HEK293 (cell line): ENCODE data around the gene AK6.
A peak's percentile ranks its signal among the peaks of the same experiment; 100 is the strongest.

Source experiments
- AEBP2 ChIP-seq: fragments of 450-650 bp; formaldehyde crosslinking; IDR thresholded peaks from 2 replicates; pipeline ENCODE4 v1.5.1; 2016; ENCODE audit warnings: missing biosample characterization, missing genetic modification characterization, borderline replicate concordance
- BCL11A ChIP-seq: fragments of 450-650 bp; formaldehyde crosslinking; IDR thresholded peaks from 2 replicates; pipeline ENCODE4 v1.5.1; 2016; ENCODE audit warnings: low read depth, missing biosample characterization, missing genetic modification characterization
- GLI4 ChIP-seq: fragments of 450-650 bp; formaldehyde crosslinking; IDR thresholded peaks from 2 replicates; pipeline ENCODE4 v1.5.1; 2016; ENCODE audit warnings: missing biosample characterization, missing genetic modification characterization
- HOXC10 ChIP-seq: sonication (generic); formaldehyde crosslinking; IDR thresholded peaks from 2 replicates; pipeline ENCODE4 v1.8.1; 2023; ENCODE audit warnings: mild to moderate bottlenecking, missing genetic modification reagents
- REPIN1 ChIP-seq: fragments of 450-650 bp; formaldehyde crosslinking; IDR thresholded peaks from 2 replicates; pipeline ENCODE4 v1.5.1; 2017; ENCODE audit warnings: missing biosample characterization, missing genetic modification characterization, low read depth
- SP2 ChIP-seq: fragments of 450-650 bp; formaldehyde crosslinking; IDR thresholded peaks from 2 replicates; pipeline ENCODE4 v1.5.1; 2016; ENCODE audit warnings: missing biosample characterization, missing genetic modification characterization
- SP3 ChIP-seq: fragments of 450-650 bp; formaldehyde crosslinking; IDR thresholded peaks from 2 replicates; pipeline ENCODE4 v1.5.1; 2016; ENCODE audit warnings: missing biosample characterization, missing genetic modification characterization
- TSHZ1 ChIP-seq: fragments of 450-650 bp; formaldehyde crosslinking; IDR thresholded peaks from 2 replicates; pipeline ENCODE4 v1.5.1; 2016; ENCODE audit warnings: missing biosample characterization, missing genetic modification characterization, borderline replicate concordance
- YY2 ChIP-seq: fragments of 450-650 bp; formaldehyde crosslinking; IDR thresholded peaks from 2 replicates; pipeline ENCODE4 v1.5.1; 2016; ENCODE audit warnings: missing biosample characterization, missing genetic modification characterization
- ZBTB11 ChIP-seq: fragments of 450-650 bp; formaldehyde crosslinking; conservative IDR thresholded peaks from 2 replicates; pipeline ENCODE4 v1.5.1; 2016; ENCODE audit warnings: low read depth, missing biosample characterization, missing genetic modification characterization
- ZBTB6 ChIP-seq: fragments of 450-650 bp; formaldehyde crosslinking; IDR thresholded peaks from 2 replicates; pipeline ENCODE4 v1.5.1; 2017; ENCODE audit warnings: missing biosample characterization, missing genetic modification characterization
- ZBTB8A ChIP-seq: fragments of 450-650 bp; formaldehyde crosslinking; IDR thresholded peaks from 2 replicates; pipeline ENCODE4 v1.5.1; 2016; ENCODE audit warnings: missing biosample characterization, missing genetic modification characterization
- ZFP3 ChIP-seq: fragments of 450-650 bp; formaldehyde crosslinking; IDR thresholded peaks from 2 replicates; pipeline ENCODE4 v1.5.1; 2016; ENCODE audit warnings: low read depth, missing biosample characterization, missing genetic modification characterization
- ZFP69B ChIP-seq: fragments of 450-650 bp; formaldehyde crosslinking; IDR thresholded peaks from 2 replicates; pipeline ENCODE4 v1.5.1; 2016; ENCODE audit warnings: missing biosample characterization, missing genetic modification characterization
- ZNF16 ChIP-seq: fragments of 450-650 bp; formaldehyde crosslinking; IDR thresholded peaks from 2 replicates; pipeline ENCODE4 v1.5.1; 2016; ENCODE audit warnings: low read depth, missing biosample characterization, missing genetic modification characterization
- ZNF26 ChIP-seq: fragments of 450-650 bp; formaldehyde crosslinking; IDR thresholded peaks from 2 replicates; pipeline ENCODE4 v1.5.1; 2016; ENCODE audit warnings: missing biosample characterization, missing genetic modification characterization
- ZNF311 ChIP-seq: fragments of 450-650 bp; formaldehyde crosslinking; IDR thresholded peaks from 2 replicates; pipeline ENCODE4 v1.5.1; 2017; ENCODE audit warnings: missing biosample characterization, missing genetic modification characterization, borderline replicate concordance
- ZNF354C ChIP-seq: fragments of 450-650 bp; formaldehyde crosslinking; IDR thresholded peaks from 2 replicates; pipeline ENCODE4 v1.5.1; 2016; ENCODE audit warnings: missing biosample characterization, missing genetic modification characterization, low read depth, borderline replicate concordance
- ZNF404 ChIP-seq: fragments of 450-650 bp; formaldehyde crosslinking; IDR thresholded peaks from 2 replicates; pipeline ENCODE4 v1.5.1; 2017; ENCODE audit warnings: missing biosample characterization, missing genetic modification characterization
- ZNF501 ChIP-seq: fragments of 450-650 bp; formaldehyde crosslinking; IDR thresholded peaks from 2 replicates; pipeline ENCODE4 v1.5.1; 2016; ENCODE audit warnings: missing biosample characterization, missing genetic modification characterization
- ZNF514 ChIP-seq: fragments of 450-650 bp; formaldehyde crosslinking; IDR thresholded peaks from 2 replicates; pipeline ENCODE4 v1.5.1; 2016; ENCODE audit warnings: missing biosample characterization, missing genetic modification characterization
- ZNF560 ChIP-seq: fragments of 450-650 bp; formaldehyde crosslinking; IDR thresholded peaks from 2 replicates; pipeline ENCODE4 v1.5.1; 2017; ENCODE audit warnings: missing biosample characterization, missing genetic modification characterization, borderline replicate concordance
- ZNF664 ChIP-seq: fragments of 450-650 bp; formaldehyde crosslinking; IDR thresholded peaks from 2 replicates; pipeline ENCODE4 v1.5.1; 2016; ENCODE audit warnings: missing biosample characterization, missing genetic modification characterization
- ZNF701 ChIP-seq: fragments of 450-650 bp; formaldehyde crosslinking; IDR thresholded peaks from 2 replicates; pipeline ENCODE4 v1.5.1; 2016; ENCODE audit warnings: missing biosample characterization, missing genetic modification characterization
- ZSCAN16 ChIP-seq: fragments of 450-650 bp; formaldehyde crosslinking; IDR thresholded peaks from 2 replicates; pipeline ENCODE4 v1.5.1; 2016; ENCODE audit warnings: missing biosample characterization, missing genetic modification characterization
- ZSCAN30 ChIP-seq: fragments of 450-650 bp; IDR thresholded peaks from 2 replicates; pipeline ENCODE4 v1.5.1; 2018; ENCODE audit warnings: missing biosample characterization, mild to moderate bottlenecking, missing genetic modification characterization, moderate library complexity
- TF ChIP-seq, protein P1 (sequence below): fragments of 450-650 bp; formaldehyde crosslinking; IDR thresholded peaks from 2 replicates; pipeline ENCODE4 v1.5.1; 2017; ENCODE audit warnings: missing biosample characterization, missing genetic modification characterization

AK6 gene

DNA sequence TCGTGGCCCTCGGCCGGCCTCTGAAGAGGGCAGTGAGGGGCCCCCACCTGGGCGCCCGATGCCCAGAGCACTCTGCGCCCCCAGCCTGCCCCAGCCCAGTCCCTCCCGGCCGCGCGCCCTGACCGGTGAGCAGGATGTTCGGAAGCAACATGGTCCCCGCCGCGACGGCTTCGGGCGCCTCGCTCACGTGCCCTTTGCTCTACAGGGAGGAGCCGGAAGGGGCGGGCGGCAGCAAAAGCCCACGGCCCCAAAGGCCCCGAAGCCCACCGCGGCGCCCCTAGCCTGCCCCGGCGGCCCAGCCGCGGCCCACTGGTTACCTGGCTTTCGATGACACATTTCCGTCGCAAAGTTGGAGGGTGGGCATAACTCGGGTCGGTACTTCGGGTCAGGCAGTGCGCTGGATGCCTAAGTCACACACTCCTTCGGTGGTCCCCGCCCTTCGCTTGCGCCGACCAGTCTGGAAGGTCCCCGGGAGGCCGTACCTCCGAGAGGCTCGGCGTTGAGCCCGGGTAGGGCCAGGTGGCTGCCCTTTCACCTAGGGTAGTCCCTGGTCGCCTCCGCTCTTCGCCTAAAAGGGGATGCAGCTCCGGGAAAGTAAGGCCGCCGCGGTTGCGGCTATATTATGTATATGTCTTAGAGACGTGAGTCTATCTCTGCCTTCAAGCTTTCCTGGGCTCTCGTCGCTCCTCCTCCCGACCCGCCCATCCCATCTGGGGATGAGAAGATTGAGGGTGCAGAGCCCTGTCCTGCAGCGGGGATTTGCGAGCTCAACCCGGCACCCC is at the start of gene AK6, which contains the start of the genes RAD17 and TAF9 (continued):
- TF ChIP-seq ZSCAN30 (tag by site-specific recombination) (peak; percentile 52; the same call in 1 of the 2 replicates), ZSCAN16 (tag by site-specific recombination) (no peak), ZFP69B (tag by site-specific recombination) (peak; percentile 84), ZNF501 (peak; percentile 90), REPIN1 (0 out of 2 replicates have a peak, but pooled peaks have one; percentile 13), ZNF404 (tag by site-specific recombination) (no peak), SP3 (tag by site-specific recombination) (peak; percentile 98), HOXC10 (no peak), ZNF560 (tag by site-specific recombination) (no peak), ZBTB6 (tag by site-specific recombination) (no peak), ZNF701 (tag by site-specific recombination) (no peak), GLI4 (tag by site-specific recombination) (no peak), BCL11A (0 out of 2 replicates have a peak, but pooled peaks have one; percentile 34), SP2 (tag by site-specific recombination) (peak; percentile 90), ZNF16 (tag by site-specific recombination) (no peak), AEBP2 (tag by site-specific recombination) (no peak), TSHZ1 (peak; percentile 18; the same call in 1 of the 2 replicates), ZFP3 (no peak), ZNF664 (tag by site-specific recombination) (no peak), ZBTB8A (tag by site-specific recombination) (peak; percentile 96), ZNF354C (no peak), YY2 (tag by site-specific recombination) (peak; percentile 96), ZNF514 (tag by site-specific recombination) (no peak), ZNF26 (tag by site-specific recombination) (no peak), ZNF311 (tag by site-specific recombination) (no peak), ZBTB11 (tag by site-specific recombination) (peak; percentile 82)
- TF ChIP-seq, protein P1, sequence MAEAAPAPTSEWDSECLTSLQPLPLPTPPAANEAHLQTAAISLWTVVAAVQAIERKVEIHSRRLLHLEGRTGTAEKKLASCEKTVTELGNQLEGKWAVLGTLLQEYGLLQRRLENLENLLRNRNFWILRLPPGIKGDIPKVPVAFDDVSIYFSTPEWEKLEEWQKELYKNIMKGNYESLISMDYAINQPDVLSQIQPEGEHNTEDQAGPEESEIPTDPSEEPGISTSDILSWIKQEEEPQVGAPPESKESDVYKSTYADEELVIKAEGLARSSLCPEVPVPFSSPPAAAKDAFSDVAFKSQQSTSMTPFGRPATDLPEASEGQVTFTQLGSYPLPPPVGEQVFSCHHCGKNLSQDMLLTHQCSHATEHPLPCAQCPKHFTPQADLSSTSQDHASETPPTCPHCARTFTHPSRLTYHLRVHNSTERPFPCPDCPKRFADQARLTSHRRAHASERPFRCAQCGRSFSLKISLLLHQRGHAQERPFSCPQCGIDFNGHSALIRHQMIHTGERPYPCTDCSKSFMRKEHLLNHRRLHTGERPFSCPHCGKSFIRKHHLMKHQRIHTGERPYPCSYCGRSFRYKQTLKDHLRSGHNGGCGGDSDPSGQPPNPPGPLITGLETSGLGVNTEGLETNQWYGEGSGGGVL (tag by site-specific recombination), result no peak; the same call in 1 of the 2 replicates
